HG02973 (cell line): ENCODE data around the gene ZNF593OS.

Experiments
- ATAC-seq: cut with Tn5 transposase; IDR thresholded peaks from one replicate; pipeline ENCODE4 v1.9.1; 2021; ENCODE audit warnings: moderate library complexity; ENCODE audit not compliant: unreplicated experiment

Gene ZNF593OS

GRCh38 chr1:26127235-26128163 is 44.1 kb downstream of the ZNF593OS start:
- no peak for ATAC-seq

- peak; percentile 67 for ATAC-seq
Observed at GRCh38 chr1:26126321-26127084, 45.1 kb downstream of the ZNF593OS start.

GRCh38 chr1:26125946-26126320 is 45.7 kb downstream of the ZNF593OS start:
- peak; percentile 3 for ATAC-seq

GRCh38 chr1:26125382-26125781 is 46.2 kb downstream of the ZNF593OS start:
- ATAC-seq, result no peak

GRCh38 chr1:26124418-26125331 is 47.0 kb downstream of the ZNF593OS start:
- ATAC-seq, result no peak

- ATAC-seq, result no peak
Observed at GRCh38 chr1:26122988-26123973, 48.4 kb downstream of the ZNF593OS start.

- no peak for ATAC-seq
Observed at GRCh38 chr1:26121854-26122773, 49.5 kb downstream of the ZNF593OS start.

- no peak for ATAC-seq
Observed at GRCh38 chr1:26119892-26120608, 51.6 kb downstream of the ZNF593OS start.
